HepG2 (cell line): Measurements from ENCODE around the gene G6PD. TPM values are rescaled to one million over a fixed set of nuclear protein-coding genes. Genes with fewer than 3 reads are reported as not detected.

ENCODE experiments used
- FOSL2 ChIP-seq: sonication (generic); formaldehyde crosslinking; IDR thresholded peaks from 2 replicates; pipeline ENCODE4 v1.4.0; 2020; ENCODE audit warnings: missing genetic modification reagents
- HCFC1 ChIP-seq: fragments of 150-350 bp; IDR thresholded peaks from 2 replicates; pipeline ENCODE4 v1.6.1; 2014; ENCODE audit warnings: low read depth, low read length
- HNF1B ChIP-seq: sonication (generic); formaldehyde crosslinking; IDR thresholded peaks from 2 replicates; pipeline ENCODE4 v1.5.1; 2020; ENCODE audit warnings: mild to moderate bottlenecking, moderate library complexity, missing genetic modification reagents
- HNRNPUL1 ChIP-seq: fragments of 200-400 bp; formaldehyde crosslinking; IDR thresholded peaks from 2 replicates; pipeline ENCODE4 v1.6.1; 2017; ENCODE audit warnings: low read depth, mild to moderate bottlenecking, low read length, moderate library complexity
- KLF6 ChIP-seq: IDR thresholded peaks from 2 replicates; pipeline ENCODE4 v1.8.0; 2016; ENCODE audit warnings: missing biosample characterization, missing genetic modification reagents
- KLF9 ChIP-seq: IDR thresholded peaks from 2 replicates; pipeline ENCODE4 v1.6.1; 2016; ENCODE audit warnings: low read depth
- MED1 ChIP-seq: sonication (generic); formaldehyde crosslinking; IDR thresholded peaks from 2 replicates; pipeline ENCODE4 v1.4.0; 2020; ENCODE audit warnings: missing genetic modification reagents
- NR2F1 ChIP-seq, 2 experiments: fragments of 450-650 bp in 1 of 2; formaldehyde crosslinking in 1 of 2; IDR thresholded peaks; 2 replicates each; pipeline versions ENCODE4 v1.5.0 to v1.6.1; 2016 to 2020; ENCODE audit warnings: mild to moderate bottlenecking in 1 of 2, missing compliant biosample characterization in 1 of 2, missing genetic modification reagents in 1 of 2, moderate library complexity in 1 of 2
- PAX8 ChIP-seq: sonication (generic); formaldehyde crosslinking; IDR thresholded peaks from 2 replicates; pipeline ENCODE4 v1.8.0; 2022; ENCODE audit warnings: mild to moderate bottlenecking, missing genetic modification reagents, borderline replicate concordance
- RFXAP ChIP-seq: sonication (generic); formaldehyde crosslinking; IDR thresholded peaks from 2 replicates; pipeline ENCODE4 v1.4.0; 2020; ENCODE audit warnings: missing genetic modification reagents, borderline replicate concordance
- SMAD1 ChIP-seq: sonication (generic); formaldehyde crosslinking; IDR thresholded peaks from 2 replicates; pipeline ENCODE4 v1.4.0; 2020; ENCODE audit warnings: missing genetic modification reagents, low read depth, mild to moderate bottlenecking, borderline replicate concordance
- SMARCC2 ChIP-seq: fragments of 450-650 bp; IDR thresholded peaks from 2 replicates; pipeline ENCODE4 v1.6.1; 2017; ENCODE audit warnings: antibody characterized with exemption, mild to moderate bottlenecking
- STAT5B ChIP-seq: sonication (generic); formaldehyde crosslinking; IDR thresholded peaks from 2 replicates; pipeline ENCODE4 v1.4.0; 2020; ENCODE audit warnings: missing genetic modification reagents
- TEF ChIP-seq: sonication (generic); formaldehyde crosslinking; IDR thresholded peaks from 2 replicates; pipeline ENCODE4 v1.5.0; 2020; ENCODE audit warnings: missing genetic modification reagents
- ZBTB33 ChIP-seq: sonication (generic); formaldehyde crosslinking; IDR thresholded peaks from 2 replicates; pipeline ENCODE4 v1.4.0; 2020; ENCODE audit warnings: missing genetic modification reagents
- ZFP36L2 ChIP-seq: sonication (generic); formaldehyde crosslinking; IDR thresholded peaks from 2 replicates; pipeline ENCODE4 v1.4.0; 2020; ENCODE audit warnings: missing genetic modification reagents
- ZNF337 ChIP-seq: sonication (generic); formaldehyde crosslinking; IDR thresholded peaks from 2 replicates; pipeline ENCODE4 v1.5.1; 2020; ENCODE audit warnings: missing genetic modification reagents, low read depth, mild to moderate bottlenecking, borderline replicate concordance
- ZNF609 ChIP-seq: sonication (generic); formaldehyde crosslinking; IDR thresholded peaks from 2 replicates; pipeline ENCODE4 v1.4.0; 2020; ENCODE audit warnings: mild to moderate bottlenecking, missing genetic modification reagents, borderline replicate concordance
- polyA plus RNA-seq, 8 experiments: library from polyadenylated mRNA; depleted of rRNA in 3 of 8; stranded (reverse) in 7 of 8; unstranded in 1 of 8; fragments of >200 nt; fragmentation: Illumina TruSeq in 4 of 8; extraction: Trizol in 4 of 8; gene quantifications; 2 replicates each; pipeline versions ENCODE4 v1.2.1 to v1.2.3, GENCODE V29; 2011 to 2016; ENCODE audit warnings: low read depth in 4 of 8, missing spikeins in 1 of 8, mixed read lengths in 1 of 8; ENCODE audit not compliant: insufficient read depth in 1 of 8
- total RNA-seq, 5 experiments: library from RNA; depleted of rRNA; stranded (reverse); fragments of >200 nt; fragmentation: Illumina TruSeq; extraction: Trizol; gene quantifications; 2 replicates each; pipeline ENCODE4 v1.2.3, GENCODE V29; 2016; ENCODE audit warnings: low read depth in 1 of 5

Gene G6PD
- total and polyA plus RNA-seq, 2 of the 13 experiments (the other 11 are each of a cell fraction or from before 2014, with no cell fraction given): 18.8 to 28.8 TPM

GRCh38 chrX:154534526-154535322, 11.9 kb downstream of the G6PD start (continued):
- TF ChIP-seq HNF1B (CRISPR knock-in tag): peak; percentile 23; the same call in 1 of the 2 replicates
- no peak for TF ChIP-seq KLF9 (CRISPR knock-in tag)
- no peak for TF ChIP-seq NR2F1 (CRISPR knock-in tag; IDR thresholded peaks at IDR 0.05)
- no peak for TF ChIP-seq HCFC1
- no peak for TF ChIP-seq RFXAP (CRISPR knock-in tag)
- TF ChIP-seq PAX8 (CRISPR knock-in tag): no peak
- no peak for TF ChIP-seq ZFP36L2 (CRISPR knock-in tag)
- 0 out of 2 replicates have a peak, but pooled peaks have one; percentile 26 for TF ChIP-seq ZNF609 (CRISPR knock-in tag)
- no peak for TF ChIP-seq HNRNPUL1
- 0 out of 2 replicates have a peak, but pooled peaks have one; percentile 41 for TF ChIP-seq SMAD1 (CRISPR knock-in tag)
- TF ChIP-seq STAT5B (CRISPR knock-in tag): no peak
- TF ChIP-seq KLF6 (CRISPR knock-in tag): 0 out of 2 replicates have a peak, but pooled peaks have one; percentile 27
- TF ChIP-seq SMARCC2: no peak
- TF ChIP-seq ZNF337: no peak
- TF ChIP-seq TEF: no peak
- TF ChIP-seq ZBTB33 (CRISPR knock-in tag): peak; percentile 80
- TF ChIP-seq MED1 (CRISPR knock-in tag): 0 out of 2 replicates have a peak, but pooled peaks have one; percentile 26
- peak; percentile 48 for TF ChIP-seq FOSL2 (CRISPR knock-in tag)
